Caco-2 (cell line): ENCODE measurements around the gene TTLL9. TPM values are rescaled to one million over a fixed set of nuclear protein-coding genes. Genes with fewer than 3 reads are reported as not detected.
A peak's percentile ranks its signal among the peaks of the same experiment; 100 is the strongest.

Experiments
- BruUV-seq: library from RNA; stranded (reverse); fragments of 400-500 nt; replicated peaks from 2 replicates; lab custom pipeline; 2021; lab: Mats Ljungman, UMichigan
- CTCF ChIA-PET: fragments of 300-600 bp; sonication (Branson Sonifier 250); formaldehyde crosslinking; loops from one replicate; lab custom pipeline; 2022; ENCODE audit warnings: antibody characterized with exemption; lab: Charles Lee
- POLR2A ChIA-PET: fragments of 300-600 bp; sonication (Branson Sonifier 250); formaldehyde crosslinking; loops from one replicate; lab custom pipeline; 2022; ENCODE audit warnings: antibody characterized with exemption; lab: Charles Lee
- DNase-seq, 2 experiments: peaks; one replicate each; pipeline versions ENCODE4 v3.0.0 to v3.0.0-alpha.2; 2020 to 2022
- H3K27me3 ChIP-seq: replicated peaks from 2 replicates; pipeline ENCODE4 v1.6.0; 2011; ENCODE audit warnings: low read length; ENCODE audit not compliant: control insufficient read depth, insufficient read depth
- H3K36me3 ChIP-seq: 2 replicates; pipeline ENCODE4 v1.5.1; 2011; ENCODE audit warnings: low read length; ENCODE audit not compliant: control insufficient read depth, insufficient read depth
- H3K4me1 ChIP-seq: fragments of 250-450 bp; sonication (Bioruptor Pico); 2 replicates; pipeline ENCODE4 v1.5.1; 2020; ENCODE audit warnings: mild to moderate bottlenecking
- H3K4me3 ChIP-seq: 2 replicates; pipeline ENCODE4 v1.5.1; 2011; ENCODE audit warnings: low read depth, mild to moderate bottlenecking, control low read depth, low read length
- H3K9me3 ChIP-seq: fragments of 250-450 bp; sonication (Bioruptor Pico); 2 replicates; pipeline ENCODE4 v1.5.1; 2020; ENCODE audit warnings: mild to moderate bottlenecking, moderate library complexity
- H3K27ac Mint-ChIP-seq: one replicate; pipeline ENCODE4 v1.8.0; 2022; ENCODE audit warnings: mixed read lengths; ENCODE audit not compliant: unreplicated experiment
- H3K27me3 Mint-ChIP-seq: one replicate; pipeline ENCODE4 v1.8.0; 2022; ENCODE audit warnings: mixed read lengths; ENCODE audit not compliant: insufficient read depth, unreplicated experiment
- H3K36me3 Mint-ChIP-seq: one replicate; pipeline ENCODE4 v1.8.0; 2022; ENCODE audit warnings: mild to moderate bottlenecking, mixed read lengths; ENCODE audit not compliant: insufficient read depth, unreplicated experiment
- H3K4me1 Mint-ChIP-seq: one replicate; pipeline ENCODE4 v1.8.0; 2022; ENCODE audit warnings: low read depth, mixed read lengths; ENCODE audit not compliant: unreplicated experiment
- H3K4me3 Mint-ChIP-seq: one replicate; pipeline ENCODE4 v1.8.0; 2022; ENCODE audit warnings: mild to moderate bottlenecking, moderate library complexity, mixed read lengths; ENCODE audit not compliant: unreplicated experiment
- H3K9me3 Mint-ChIP-seq: one replicate; pipeline ENCODE4 v1.8.0; 2022; ENCODE audit warnings: mixed read lengths; ENCODE audit not compliant: unreplicated experiment
- intact Hi-C: fragments of 100-400 bp; cut with micrococcal nuclease; formaldehyde crosslinking; loops from one replicate; pipeline ENCODE4 v1.10.0; 2022; ENCODE audit not compliant: unreplicated experiment
- total RNA-seq: library from RNA; stranded (reverse); gene quantifications from 2 replicates; pipeline ENCODE4 v1.2.3, GENCODE V29; 2022
- TF ChIP-seq, protein P1 (sequence below), 2 experiments: fragments of 200-600 bp in 1 of 2; IDR thresholded peaks; 1 replicate in 1 of 2; 2 replicates in 1 of 2; pipeline versions ENCODE4 v1.5.1 to v1.8.0; 2011 to 2022; ENCODE audit warnings: antibody characterized with exemption in 1 of 2, control low read depth in 1 of 2, inconsistent platforms in 1 of 2, low read depth in 1 of 2, low read length in 1 of 2, mild to moderate bottlenecking in 1 of 2, moderate library complexity in 1 of 2; ENCODE audit not compliant: insufficient read depth in 1 of 2, severe bottlenecking in 1 of 2, unreplicated experiment in 1 of 2

Gene TTLL9
- total RNA-seq, 1 experiment from 2014 or later, result not detected

DNA sequence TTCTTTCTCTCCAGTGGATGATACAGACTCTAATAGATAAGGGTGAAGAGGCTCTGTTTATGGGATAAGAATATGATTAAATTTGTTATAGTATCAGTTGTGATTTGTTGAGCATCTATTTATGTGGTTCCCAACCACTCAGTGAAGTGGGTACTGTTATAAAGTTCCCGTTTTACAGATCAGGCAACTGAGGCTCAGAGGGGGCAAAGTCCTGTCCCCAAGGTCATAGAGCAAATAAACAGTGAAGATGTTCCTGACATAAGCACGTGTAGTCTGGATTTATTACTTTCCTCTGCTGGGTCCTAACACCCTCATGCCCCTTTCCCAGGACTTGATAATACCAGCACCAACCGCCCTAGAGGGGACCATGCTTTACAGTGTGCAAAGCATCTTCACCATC is 4.2 kb upstream of the TTLL9 start:
- no TSS peak for BruUV-seq
- no peak for DNase-seq
- Mint-ChIP-seq H3K27me3 (peaks cover 12% of the 10 kb centered on the region), H3K4me1 (peaks cover 14% of the 10 kb centered on the region), H3K9me3 (no peaks in the 10 kb centered on the region), H3K27ac (no peak overlapping the region), H3K4me3 (no peak overlapping the region), H3K36me3 (peaks cover 6% of the 10 kb centered on the region)
- Histone ChIP-seq H3K4me1 (peaks cover 20% of the 10 kb centered on the region), H3K36me3 (no peaks in the 10 kb centered on the region), H3K4me3 (no peak overlapping the region), H3K9me3 (no peaks in the 10 kb centered on the region), H3K27me3 (no peaks in the 10 kb centered on the region)
- TF ChIP-seq, protein P1, sequence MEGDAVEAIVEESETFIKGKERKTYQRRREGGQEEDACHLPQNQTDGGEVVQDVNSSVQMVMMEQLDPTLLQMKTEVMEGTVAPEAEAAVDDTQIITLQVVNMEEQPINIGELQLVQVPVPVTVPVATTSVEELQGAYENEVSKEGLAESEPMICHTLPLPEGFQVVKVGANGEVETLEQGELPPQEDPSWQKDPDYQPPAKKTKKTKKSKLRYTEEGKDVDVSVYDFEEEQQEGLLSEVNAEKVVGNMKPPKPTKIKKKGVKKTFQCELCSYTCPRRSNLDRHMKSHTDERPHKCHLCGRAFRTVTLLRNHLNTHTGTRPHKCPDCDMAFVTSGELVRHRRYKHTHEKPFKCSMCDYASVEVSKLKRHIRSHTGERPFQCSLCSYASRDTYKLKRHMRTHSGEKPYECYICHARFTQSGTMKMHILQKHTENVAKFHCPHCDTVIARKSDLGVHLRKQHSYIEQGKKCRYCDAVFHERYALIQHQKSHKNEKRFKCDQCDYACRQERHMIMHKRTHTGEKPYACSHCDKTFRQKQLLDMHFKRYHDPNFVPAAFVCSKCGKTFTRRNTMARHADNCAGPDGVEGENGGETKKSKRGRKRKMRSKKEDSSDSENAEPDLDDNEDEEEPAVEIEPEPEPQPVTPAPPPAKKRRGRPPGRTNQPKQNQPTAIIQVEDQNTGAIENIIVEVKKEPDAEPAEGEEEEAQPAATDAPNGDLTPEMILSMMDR (IDR thresholded peaks at IDR 0.05; ENCODE audit: insufficient read depth in 1 of 2, low read depth in 1 of 2, low read length in 1 of 2, severe bottlenecking in 1 of 2, unreplicated experiment in 1 of 2), result no peak
- ChIA-PET POLR2A (no interaction called here), CTCF (no interaction called here)
- intact Hi-C loops, result no loop called here

DNA sequence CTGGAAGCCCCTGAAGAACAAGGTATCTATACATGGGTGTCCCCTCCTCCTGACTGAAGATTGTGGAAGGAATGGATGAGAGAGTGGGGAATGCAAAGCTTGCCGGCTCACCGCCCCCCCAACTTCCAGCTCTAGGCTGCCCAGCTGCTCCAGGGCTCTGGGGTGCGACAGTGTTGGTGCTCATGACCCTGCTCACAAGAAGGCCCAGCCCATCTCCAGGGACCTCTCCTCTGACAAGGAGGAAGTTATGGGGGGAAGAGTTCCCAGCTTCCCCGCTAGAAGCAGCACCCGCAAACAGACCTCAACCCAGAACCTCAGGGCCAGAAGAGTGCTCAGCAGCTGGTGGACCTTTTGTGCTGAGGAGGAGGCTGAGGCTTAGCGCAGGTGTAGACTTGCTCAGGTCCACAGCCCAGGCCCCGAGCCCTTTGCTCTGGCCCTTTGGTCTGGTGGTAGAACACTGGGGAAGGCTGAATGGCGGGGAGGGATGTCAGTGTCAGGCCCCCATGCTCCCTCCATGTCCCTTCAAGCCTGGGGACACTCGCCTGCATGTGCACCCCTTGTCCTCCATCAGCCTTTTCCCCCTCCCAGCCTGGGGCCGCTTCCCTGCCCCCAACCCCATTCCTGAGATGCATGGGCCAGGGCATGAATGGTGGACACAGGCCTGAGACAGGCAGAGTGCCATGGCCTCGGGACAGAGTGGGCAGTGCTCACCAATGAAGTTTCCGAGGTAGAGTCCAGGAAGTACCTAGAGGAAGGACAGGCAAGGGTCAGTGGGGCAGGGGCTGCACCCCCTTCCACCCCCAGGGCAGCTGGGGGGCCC is 1.4 kb upstream of the TTLL9 start:
- peak overlapping the region; percentile 64 for H3K27ac Mint-ChIP-seq
- POLR2A ChIA-PET, result no interaction called here
- peak overlapping the region; percentile 56 for H3K4me3 ChIP-seq

DNA sequence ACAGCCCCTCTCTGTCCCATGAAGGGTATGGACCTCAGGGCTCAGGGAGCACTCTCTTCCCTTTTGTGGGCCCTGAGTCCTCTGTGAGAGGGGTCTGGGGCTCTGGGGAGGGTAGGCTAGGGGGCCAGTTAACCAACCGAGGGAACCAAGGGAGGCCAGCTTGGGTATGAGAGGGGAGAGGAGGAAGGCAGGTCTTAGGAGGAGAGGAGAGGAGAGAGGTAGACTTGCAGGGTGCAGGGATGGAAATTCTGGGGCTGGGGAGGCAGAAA is 827 bp upstream of the TTLL9 start:
- Mint-ChIP-seq H3K4me1 (peaks cover 15% of the 10 kb centered on the region), H3K9me3 (no peaks in the 10 kb centered on the region), H3K4me3 (peak overlapping the region; percentile 96), H3K27ac (peak overlapping the region; percentile 64), H3K36me3 (no peaks in the 10 kb centered on the region), H3K27me3 (peaks cover 22% of the 10 kb centered on the region)
- Histone ChIP-seq H3K4me1 (peaks cover 15% of the 10 kb centered on the region), H3K27me3 (no peaks in the 10 kb centered on the region), H3K36me3 (no peaks in the 10 kb centered on the region), H3K4me3 (peak overlapping the region; percentile 56), H3K9me3 (no peaks in the 10 kb centered on the region)
- BruUV-seq, result no TSS peak
- ChIA-PET CTCF (interaction anchor here (0.6 to 2.2 kb wide), 4 partner anchors 17 to 82 kb away, joined by 3 to 7 read pairs (median 6); partner anchors contain the start of gene PDRG1), POLR2A (no interaction called here)
- intact Hi-C loops, result no loop called here
- TF ChIP-seq, protein P1 (IDR thresholded peaks at IDR 0.05; ENCODE audit: insufficient read depth in 1 of 2, low read depth in 1 of 2, low read length in 1 of 2, severe bottlenecking in 1 of 2, unreplicated experiment in 1 of 2), result no peak
- no peak for DNase-seq

More for the DNA sequence above, 1.4 kb upstream of the TTLL9 start:
- H3K4me1 ChIP-seq, result peaks cover 15% of the 10 kb centered on the region
- no peaks in the 10 kb centered on the region for H3K9me3 ChIP-seq
- Mint-ChIP-seq H3K4me3 (peak overlapping the region; percentile 96), H3K4me1 (peaks cover 15% of the 10 kb centered on the region), H3K9me3 (no peaks in the 10 kb centered on the region), H3K36me3 (no peaks in the 10 kb centered on the region), H3K27me3 (peaks cover 22% of the 10 kb centered on the region)
- H3K27me3 ChIP-seq, result no peaks in the 10 kb centered on the region
- TSS peak; percentile 20 for BruUV-seq
- H3K36me3 ChIP-seq, result no peaks in the 10 kb centered on the region
- CTCF ChIA-PET, result interaction anchor here (0.9 to 1.4 kb wide), 3 partner anchors 13 to 46 kb away, joined by 3 to 4 read pairs (median 3); no protein-coding TSS in a partner anchor
- DNase-seq, result peak in 1 of 2 experiments; percentile 44
- TF ChIP-seq, protein P1 (IDR thresholded peaks at IDR 0.05; ENCODE audit: insufficient read depth in 1 of 2, low read depth in 1 of 2, low read length in 1 of 2, severe bottlenecking in 1 of 2, unreplicated experiment in 1 of 2), result no peak
- intact Hi-C loops, result no loop called here
